Glutamatergic neuron (in vitro differentiated cells): ENCODE data around the gene ZNF428. TPM values are rescaled to one million over a fixed set of nuclear protein-coding genes. Genes with fewer than 3 reads are reported as not detected.

Source experiments
- DNase-seq: peaks from one replicate; pipeline ENCODE4 v3.0.0; 2022
- H3K27ac Mint-ChIP-seq: one replicate; pipeline ENCODE4 v1.8.0; 2020; ENCODE audit warnings: mild to moderate bottlenecking, mixed read lengths, inconsistent platforms; ENCODE audit not compliant: unreplicated experiment
- H3K27me3 Mint-ChIP-seq: one replicate; pipeline ENCODE4 v1.8.0; 2020; ENCODE audit warnings: mild to moderate bottlenecking, moderate library complexity, mixed read lengths, inconsistent platforms; ENCODE audit not compliant: unreplicated experiment
- H3K36me3 Mint-ChIP-seq: one replicate; pipeline ENCODE4 v1.8.0; 2020; ENCODE audit warnings: mild to moderate bottlenecking, mixed read lengths, inconsistent platforms; ENCODE audit not compliant: unreplicated experiment
- H3K4me1 Mint-ChIP-seq: one replicate; pipeline ENCODE4 v1.8.0; 2020; ENCODE audit warnings: mild to moderate bottlenecking, low read depth, mixed read lengths, inconsistent platforms; ENCODE audit not compliant: unreplicated experiment
- H3K4me3 Mint-ChIP-seq: one replicate; pipeline ENCODE4 v1.8.0; 2020; ENCODE audit warnings: mild to moderate bottlenecking, mixed read lengths, inconsistent platforms; ENCODE audit not compliant: unreplicated experiment
- H3K9me3 Mint-ChIP-seq: one replicate; pipeline ENCODE4 v1.8.0; 2020; ENCODE audit warnings: mild to moderate bottlenecking, moderate library complexity, mixed read lengths, inconsistent platforms; ENCODE audit not compliant: unreplicated experiment
- CTCF ChIP-seq: fragments of 200-600 bp; sonication (generic); IDR thresholded peaks from one replicate; pipeline ENCODE4 v1.5.0; 2021; ENCODE audit not compliant: partially characterized antibody, unreplicated experiment
- total RNA-seq: library from RNA; stranded (reverse); fragmentation: NEBNext Ultra II Directional; extraction: Animal tissue kit (Norgen Biotek cat#: 25700); gene quantifications from one replicate; pipeline ENCODE4 v1.2.1, GENCODE V29; 2021; ENCODE audit not compliant: unreplicated experiment

The ZNF428 gene
- total RNA-seq, 1 donor from 2014 or later = 139 TPM

GRCh38 chr19:43572171-43572588 lies 47.2 kb downstream of the ZNF428 start:
- Mint-ChIP-seq H3K27ac (peak overlapping the region; percentile 96), H3K4me3 (peak overlapping the region; percentile 68)

DNA sequence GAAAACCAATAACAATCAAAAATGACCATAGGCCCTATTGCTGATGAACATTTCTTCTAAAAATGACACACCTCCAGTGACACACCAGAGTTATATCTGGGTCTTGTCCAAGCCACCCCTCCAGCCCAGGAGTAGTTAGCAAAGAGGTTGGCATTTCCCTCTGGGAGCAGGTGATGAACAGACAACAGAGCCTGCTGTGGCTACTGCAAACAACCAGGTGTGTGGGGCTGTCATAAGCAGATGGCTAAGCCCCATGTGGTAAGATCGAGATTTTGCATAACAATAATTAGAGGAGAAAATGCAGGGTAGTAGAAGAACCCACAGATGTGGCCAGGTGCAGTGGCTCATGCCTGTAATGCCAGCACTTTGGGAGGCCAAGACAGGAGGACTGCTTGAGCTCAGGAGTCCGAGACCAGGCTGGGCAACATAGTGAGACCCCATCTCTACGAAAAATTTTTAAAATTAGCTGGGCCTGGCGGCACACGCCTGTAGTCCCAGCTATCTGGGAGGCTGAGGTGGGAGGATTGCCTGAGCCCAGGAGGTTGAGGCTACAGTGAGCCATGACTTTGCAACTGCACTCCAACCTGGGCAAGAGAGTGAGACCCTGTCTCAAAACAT lies 49.1 kb downstream of the ZNF428 start:
- no peaks in the 10 kb centered on the region for H3K36me3 Mint-ChIP-seq
- H3K27me3 Mint-ChIP-seq = peaks cover 8% of the 10 kb centered on the region
- TF ChIP-seq CTCF = no peak
- peaks cover 18% of the 10 kb centered on the region for H3K4me1 Mint-ChIP-seq
- DNase-seq = no peak
- H3K27ac Mint-ChIP-seq = peak overlapping the region; percentile 80
- peaks cover 7% of the 10 kb centered on the region for H3K9me3 Mint-ChIP-seq
- peak overlapping the region; percentile 3 for H3K4me3 Mint-ChIP-seq

More at GRCh38 chr19:43572171-43572588, 47.2 kb downstream of the ZNF428 start:
- Mint-ChIP-seq H3K4me1 (peaks cover 18% of the 10 kb centered on the region), H3K27me3 (peaks cover 8% of the 10 kb centered on the region), H3K9me3 (peaks cover 12% of the 10 kb centered on the region), H3K36me3 (no peaks in the 10 kb centered on the region)
- no peak for TF ChIP-seq CTCF
- no peak for DNase-seq

DNA sequence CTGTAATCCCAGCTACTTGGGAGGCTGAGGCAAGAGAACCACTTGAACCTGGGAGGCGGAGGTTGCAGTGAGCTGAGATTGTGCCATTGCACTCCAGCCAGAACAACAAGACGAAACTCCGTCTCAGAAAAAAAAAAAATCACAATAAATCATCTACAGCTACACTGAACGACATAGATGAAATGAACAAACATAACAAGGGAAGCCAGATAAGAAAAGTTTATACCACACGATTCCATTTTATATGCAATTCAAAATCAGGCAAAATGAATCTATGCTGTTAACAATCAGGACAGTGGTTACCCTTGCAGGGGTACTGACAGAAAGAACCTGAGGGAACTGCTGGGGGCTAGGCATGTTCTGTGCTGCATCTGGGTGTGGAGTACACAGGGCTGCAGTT lies 49.8 kb downstream of the ZNF428 start:
- Mint-ChIP-seq H3K27me3 (peaks cover 6% of the 10 kb centered on the region), H3K9me3 (peaks cover 7% of the 10 kb centered on the region), H3K4me1 (peaks cover 21% of the 10 kb centered on the region), H3K27ac (peak overlapping the region; percentile 80), H3K4me3 (peak overlapping the region; percentile 3), H3K36me3 (no peaks in the 10 kb centered on the region)
- DNase-seq = no peak
- TF ChIP-seq CTCF = no peak

DNA sequence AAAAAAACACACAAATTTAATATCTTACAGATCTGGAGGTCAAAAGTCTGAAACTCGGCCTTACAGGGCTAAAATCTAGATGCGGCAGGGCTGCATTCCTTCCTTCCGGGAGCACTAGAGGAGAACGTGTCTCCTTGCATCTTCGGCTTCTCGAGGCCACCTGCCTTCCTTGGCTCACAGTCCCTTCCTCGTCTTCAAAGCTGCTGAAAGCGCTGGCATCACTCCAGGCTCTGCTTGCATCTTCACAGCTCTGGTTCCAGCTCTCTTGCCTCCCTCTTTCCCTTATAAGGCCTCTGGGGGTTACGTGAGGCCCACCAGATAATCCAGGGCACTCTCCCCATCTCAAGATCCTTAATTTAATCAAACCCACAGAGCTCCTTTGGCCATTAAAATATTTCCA lies 54.6 kb downstream of the ZNF428 start:
- peaks cover under 1% of the 10 kb centered on the region for H3K27me3 Mint-ChIP-seq
- no peak overlapping the region for H3K4me3 Mint-ChIP-seq
- no peaks in the 10 kb centered on the region for H3K36me3 Mint-ChIP-seq
- H3K27ac Mint-ChIP-seq = no peak overlapping the region
- DNase-seq = no peak
- H3K9me3 Mint-ChIP-seq = no peaks in the 10 kb centered on the region
- H3K4me1 Mint-ChIP-seq = peaks cover 14% of the 10 kb centered on the region
- TF ChIP-seq CTCF = no peak

GRCh38 chr19:43563816-43564457 lies 55.5 kb downstream of the ZNF428 start:
- no peak overlapping the region for H3K27ac Mint-ChIP-seq
- H3K4me3 Mint-ChIP-seq = no peak overlapping the region
- no peaks in the 10 kb centered on the region for H3K27me3 Mint-ChIP-seq
- H3K9me3 Mint-ChIP-seq = no peaks in the 10 kb centered on the region
- H3K36me3 Mint-ChIP-seq = peaks cover 4% of the 10 kb centered on the region
- peaks cover 14% of the 10 kb centered on the region for H3K4me1 Mint-ChIP-seq
- no peak for DNase-seq
- no peak for TF ChIP-seq CTCF
